Measurements from ENCODE around the gene ADTRP. TPM values are rescaled to one million over a fixed set of nuclear protein-coding genes. Genes with fewer than 3 reads are reported as not detected.

The ADTRP gene
- total and polyA plus RNA-seq, 10 donors, result 1.00 to 7.4 (median 2.0) TPM

GRCh38 chr6:11769811-11770545 is 8.6 kb downstream of the ADTRP start:
- no peaks in the 10 kb centered on the region for H3K9me3 ChIP-seq
- peaks cover 0 to 17% (median 7%) of the 10 kb centered on the region in 6 donors for H3K4me1 ChIP-seq
- H3K27me3 ChIP-seq (replicated peaks in 1 of 7), result no peaks in the 10 kb centered on the region
- no peak overlapping the region for H3K4me3 ChIP-seq
- TF ChIP-seq POLR2A (IDR thresholded peaks at IDR 0.05), result no peak
- no peak for TF ChIP-seq POLR2AphosphoS5 (IDR thresholded peaks at IDR 0.05)
- TF ChIP-seq CTCF (IDR thresholded peaks at IDR 0.05 in 8 of 11, conservative IDR thresholded peaks at IDR 0.05 in 3 of 11), result no peak
- H3K36me3 ChIP-seq, result no peaks in the 10 kb centered on the region
- no peak for DNase-seq
- peak overlapping the region in 7 of 8 donors; percentile 35 to 77 (median 67) for H3K27ac ChIP-seq
- intact Hi-C loops (cut with DNase I; ENCODE audit: low total_unique reads), result no loop called here
- 69 to 82% (median 79%) methylated on average over 11 of the region's 11 CpGs for WGBS, 5 donors

DNA sequence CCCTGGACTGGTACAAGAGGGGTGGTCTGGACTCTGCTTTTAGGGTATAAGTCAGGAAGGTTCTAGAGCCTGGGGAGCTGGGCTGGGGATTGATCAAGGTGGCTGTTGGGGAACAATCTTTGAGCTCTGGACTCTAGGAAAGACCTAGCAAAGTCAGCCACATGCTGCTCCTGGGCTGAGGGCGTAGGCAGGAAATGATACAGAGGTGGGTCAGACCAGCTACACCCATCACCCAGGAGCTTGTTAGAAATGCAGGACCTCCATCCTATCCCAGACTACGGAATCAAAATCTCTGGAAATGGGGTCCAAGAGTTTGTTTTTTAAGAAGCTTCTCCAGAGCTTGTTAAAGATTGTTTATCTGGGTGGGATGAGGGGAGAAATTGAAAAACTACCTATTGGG is 9.4 kb downstream of the ADTRP start:
- Histone ChIP-seq H3K27me3 (replicated peaks in 1 of 7) (no peaks in the 10 kb centered on the region), H3K4me1 (peaks cover 0 to 17% (median 7%) of the 10 kb centered on the region in 6 donors), H3K27ac (no peak overlapping the region), H3K9me3 (no peaks in the 10 kb centered on the region), H3K36me3 (no peaks in the 10 kb centered on the region), H3K4me3 (no peak overlapping the region)
- TF ChIP-seq POLR2A (IDR thresholded peaks at IDR 0.05), result no peak
- TF ChIP-seq POLR2AphosphoS5 (IDR thresholded peaks at IDR 0.05), result no peak
- TF ChIP-seq CTCF (IDR thresholded peaks at IDR 0.05 in 8 of 11, conservative IDR thresholded peaks at IDR 0.05 in 3 of 11), result no peak
- intact Hi-C loops (cut with DNase I; ENCODE audit: low total_unique reads), result no loop called here
- no peak for DNase-seq
- WGBS, 5 donors, result 80 to 92% (median 88%) methylated on average over 2 of the region's 2 CpGs

DNA sequence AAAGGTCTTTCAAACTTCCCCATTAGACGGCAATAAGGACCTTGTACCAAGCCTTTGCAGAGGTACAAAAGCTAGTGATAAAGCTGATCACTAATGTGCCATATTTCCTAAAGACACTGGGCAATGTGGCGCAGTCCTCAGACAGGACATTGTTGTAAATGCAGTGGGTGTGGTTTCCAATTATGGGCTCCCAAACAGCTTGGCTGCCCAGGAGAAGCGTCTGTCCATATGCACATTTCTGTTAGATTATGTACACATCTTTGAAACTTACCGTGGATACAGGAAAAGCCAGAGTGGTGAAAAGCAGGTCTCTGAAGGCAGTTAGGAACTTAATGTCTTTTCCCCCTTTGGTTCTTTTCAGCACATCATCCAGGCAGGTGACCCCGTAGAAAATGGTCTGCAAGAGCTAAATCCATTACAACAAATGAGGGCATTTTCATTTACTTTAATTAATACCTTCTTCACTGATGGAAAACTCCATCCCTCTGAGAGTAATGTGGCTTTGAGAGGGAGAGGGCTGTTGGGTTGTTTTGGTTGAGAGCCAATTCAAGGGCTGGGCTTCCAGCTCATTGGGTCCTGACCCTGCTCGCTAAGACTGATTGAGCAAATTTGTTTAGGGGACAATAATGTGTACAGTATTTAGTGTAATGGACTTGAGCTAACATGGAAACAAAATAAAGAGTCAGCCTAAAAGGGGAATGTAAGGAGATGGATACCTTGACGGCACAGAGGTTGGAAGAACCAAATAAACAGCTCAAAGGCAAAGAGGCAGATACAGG is 10.4 kb downstream of the ADTRP start:
- Histone ChIP-seq H3K27ac (no peak overlapping the region), H3K27me3 (replicated peaks in 1 of 7) (no peaks in the 10 kb centered on the region), H3K4me3 (no peak overlapping the region), H3K36me3 (no peaks in the 10 kb centered on the region), H3K9me3 (no peaks in the 10 kb centered on the region), H3K4me1 (peaks cover 0 to 17% (median 7%) of the 10 kb centered on the region in 6 donors)
- no peak for TF ChIP-seq CTCF (IDR thresholded peaks at IDR 0.05 in 8 of 11, conservative IDR thresholded peaks at IDR 0.05 in 3 of 11)
- TF ChIP-seq POLR2A (IDR thresholded peaks at IDR 0.05), result no peak
- no peak for TF ChIP-seq POLR2AphosphoS5 (IDR thresholded peaks at IDR 0.05)
- intact Hi-C loops (cut with DNase I; ENCODE audit: low total_unique reads), result no loop called here
- no peak for DNase-seq
- 87 to 94% (median 90%) methylated on average over 7 of the region's 7 CpGs for WGBS, 5 donors

GRCh38 chr6:11767458-11767857 is 11.1 kb downstream of the ADTRP start:
- DNase-seq, result no peak
- H3K4me1 ChIP-seq, result peaks cover 0 to 17% (median 7%) of the 10 kb centered on the region in 6 donors
- intact Hi-C loops (cut with DNase I; ENCODE audit: low total_unique reads), result no loop called here
- H3K4me3 ChIP-seq, result no peak overlapping the region
- no peaks in the 10 kb centered on the region for H3K36me3 ChIP-seq
- TF ChIP-seq POLR2AphosphoS5 (IDR thresholded peaks at IDR 0.05) (no peak), POLR2A (IDR thresholded peaks at IDR 0.05) (no peak), CTCF (IDR thresholded peaks at IDR 0.05 in 8 of 11, conservative IDR thresholded peaks at IDR 0.05 in 3 of 11) (no peak)
- H3K27me3 ChIP-seq (replicated peaks in 1 of 7), result no peaks in the 10 kb centered on the region
- H3K27ac ChIP-seq, result no peak overlapping the region
- H3K9me3 ChIP-seq, result no peaks in the 10 kb centered on the region
- 89 to 95% (median 91%) methylated on average over 2 of the region's 2 CpGs for WGBS, 5 donors
